Measurements from ENCODE around the gene OR4D11. TPM values are rescaled to one million over a fixed set of nuclear protein-coding genes. Genes with fewer than 3 reads are reported as not detected.

OR4D11 gene
- total and polyA plus RNA-seq, 2 of the 13 experiments (the other 11 are each of a cell fraction or from before 2014, with no cell fraction given) = not detected

DNA sequence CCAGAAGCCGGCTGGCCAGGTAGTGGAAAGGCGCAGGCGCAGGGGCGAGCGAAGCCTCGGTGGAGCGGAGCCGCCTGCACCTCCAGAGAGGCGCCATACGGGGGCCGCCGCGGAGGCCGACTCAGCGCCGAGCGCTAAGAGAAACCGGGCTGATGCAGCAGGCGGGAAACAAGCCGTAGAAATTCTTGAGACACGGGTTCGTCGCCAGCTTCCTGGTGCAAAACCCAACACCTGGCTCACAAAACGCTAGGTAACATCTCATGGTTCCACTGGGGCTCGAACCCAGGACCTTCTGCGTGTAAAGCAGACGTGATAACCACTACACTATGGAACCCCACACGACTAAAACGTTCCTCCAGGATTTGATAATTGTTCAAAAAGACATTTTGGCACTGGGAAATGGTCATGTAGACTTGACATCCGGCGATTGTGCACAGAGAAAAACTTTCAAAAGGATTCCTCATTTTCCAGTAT is 47.0 kb downstream of the OR4D11 start (continued):
- TF ChIP-seq, protein P1, sequence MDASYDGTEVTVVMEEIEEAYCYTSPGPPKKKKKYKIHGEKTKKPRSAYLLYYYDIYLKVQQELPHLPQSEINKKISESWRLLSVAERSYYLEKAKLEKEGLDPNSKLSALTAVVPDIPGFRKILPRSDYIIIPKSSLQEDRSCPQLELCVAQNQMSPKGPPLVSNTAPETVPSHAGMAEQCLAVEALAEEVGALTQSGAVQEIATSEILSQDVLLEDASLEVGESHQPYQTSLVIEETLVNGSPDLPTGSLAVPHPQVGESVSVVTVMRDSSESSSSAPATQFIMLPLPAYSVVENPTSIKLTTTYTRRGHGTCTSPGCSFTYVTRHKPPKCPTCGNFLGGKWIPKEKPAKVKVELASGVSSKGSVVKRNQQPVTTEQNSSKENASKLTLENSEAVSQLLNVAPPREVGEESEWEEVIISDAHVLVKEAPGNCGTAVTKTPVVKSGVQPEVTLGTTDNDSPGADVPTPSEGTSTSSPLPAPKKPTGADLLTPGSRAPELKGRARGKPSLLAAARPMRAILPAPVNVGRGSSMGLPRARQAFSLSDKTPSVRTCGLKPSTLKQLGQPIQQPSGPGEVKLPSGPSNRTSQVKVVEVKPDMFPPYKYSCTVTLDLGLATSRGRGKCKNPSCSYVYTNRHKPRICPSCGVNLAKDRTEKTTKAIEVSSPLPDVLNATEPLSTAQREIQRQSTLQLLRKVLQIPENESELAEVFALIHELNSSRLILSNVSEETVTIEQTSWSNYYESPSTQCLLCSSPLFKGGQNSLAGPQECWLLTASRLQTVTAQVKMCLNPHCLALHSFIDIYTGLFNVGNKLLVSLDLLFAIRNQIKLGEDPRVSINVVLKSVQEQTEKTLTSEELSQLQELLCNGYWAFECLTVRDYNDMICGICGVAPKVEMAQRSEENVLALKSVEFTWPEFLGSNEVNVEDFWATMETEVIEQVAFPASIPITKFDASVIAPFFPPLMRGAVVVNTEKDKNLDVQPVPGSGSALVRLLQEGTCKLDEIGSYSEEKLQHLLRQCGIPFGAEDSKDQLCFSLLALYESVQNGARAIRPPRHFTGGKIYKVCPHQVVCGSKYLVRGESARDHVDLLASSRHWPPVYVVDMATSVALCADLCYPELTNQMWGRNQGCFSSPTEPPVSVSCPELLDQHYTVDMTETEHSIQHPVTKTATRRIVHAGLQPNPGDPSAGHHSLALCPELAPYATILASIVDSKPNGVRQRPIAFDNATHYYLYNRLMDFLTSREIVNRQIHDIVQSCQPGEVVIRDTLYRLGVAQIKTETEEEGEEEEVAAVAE (CRISPR knock-in tag; IDR thresholded peaks at IDR 0.05; ENCODE audit: borderline replicate concordance) = peak; percentile 50; the same call in 1 of the 2 replicates
- TF ChIP-seq, protein P2, sequence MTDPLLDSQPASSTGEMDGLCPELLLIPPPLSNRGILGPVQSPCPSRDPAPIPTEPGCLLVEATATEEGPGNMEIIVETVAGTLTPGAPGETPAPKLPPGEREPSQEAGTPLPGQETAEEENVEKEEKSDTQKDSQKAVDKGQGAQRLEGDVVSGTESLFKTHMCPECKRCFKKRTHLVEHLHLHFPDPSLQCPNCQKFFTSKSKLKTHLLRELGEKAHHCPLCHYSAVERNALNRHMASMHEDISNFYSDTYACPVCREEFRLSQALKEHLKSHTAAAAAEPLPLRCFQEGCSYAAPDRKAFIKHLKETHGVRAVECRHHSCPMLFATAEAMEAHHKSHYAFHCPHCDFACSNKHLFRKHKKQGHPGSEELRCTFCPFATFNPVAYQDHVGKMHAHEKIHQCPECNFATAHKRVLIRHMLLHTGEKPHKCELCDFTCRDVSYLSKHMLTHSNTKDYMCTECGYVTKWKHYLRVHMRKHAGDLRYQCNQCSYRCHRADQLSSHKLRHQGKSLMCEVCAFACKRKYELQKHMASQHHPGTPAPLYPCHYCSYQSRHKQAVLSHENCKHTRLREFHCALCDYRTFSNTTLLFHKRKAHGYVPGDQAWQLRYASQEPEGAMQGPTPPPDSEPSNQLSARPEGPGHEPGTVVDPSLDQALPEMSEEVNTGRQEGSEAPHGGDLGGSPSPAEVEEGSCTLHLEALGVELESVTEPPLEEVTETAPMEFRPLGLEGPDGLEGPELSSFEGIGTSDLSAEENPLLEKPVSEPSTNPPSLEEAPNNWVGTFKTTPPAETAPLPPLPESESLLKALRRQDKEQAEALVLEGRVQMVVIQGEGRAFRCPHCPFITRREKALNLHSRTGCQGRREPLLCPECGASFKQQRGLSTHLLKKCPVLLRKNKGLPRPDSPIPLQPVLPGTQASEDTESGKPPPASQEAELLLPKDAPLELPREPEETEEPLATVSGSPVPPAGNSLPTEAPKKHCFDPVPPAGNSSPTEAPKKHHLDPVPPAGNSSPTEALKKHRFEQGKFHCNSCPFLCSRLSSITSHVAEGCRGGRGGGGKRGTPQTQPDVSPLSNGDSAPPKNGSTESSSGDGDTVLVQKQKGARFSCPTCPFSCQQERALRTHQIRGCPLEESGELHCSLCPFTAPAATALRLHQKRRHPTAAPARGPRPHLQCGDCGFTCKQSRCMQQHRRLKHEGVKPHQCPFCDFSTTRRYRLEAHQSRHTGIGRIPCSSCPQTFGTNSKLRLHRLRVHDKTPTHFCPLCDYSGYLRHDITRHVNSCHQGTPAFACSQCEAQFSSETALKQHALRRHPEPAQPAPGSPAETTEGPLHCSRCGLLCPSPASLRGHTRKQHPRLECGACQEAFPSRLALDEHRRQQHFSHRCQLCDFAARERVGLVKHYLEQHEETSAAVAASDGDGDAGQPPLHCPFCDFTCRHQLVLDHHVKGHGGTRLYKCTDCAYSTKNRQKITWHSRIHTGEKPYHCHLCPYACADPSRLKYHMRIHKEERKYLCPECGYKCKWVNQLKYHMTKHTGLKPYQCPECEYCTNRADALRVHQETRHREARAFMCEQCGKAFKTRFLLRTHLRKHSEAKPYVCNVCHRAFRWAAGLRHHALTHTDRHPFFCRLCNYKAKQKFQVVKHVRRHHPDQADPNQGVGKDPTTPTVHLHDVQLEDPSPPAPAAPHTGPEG (CRISPR knock-in tag; IDR thresholded peaks at IDR 0.05) = no peak; the same call in 1 of the 2 replicates
- TF ChIP-seq GMEB1 (CRISPR knock-in tag; IDR thresholded peaks at IDR 0.05; ENCODE audit: borderline replicate concordance) (no peak; the same call in 1 of the 2 replicates), NFRKB (IDR thresholded peaks at IDR 0.05) (no peak), POGZ (CRISPR knock-in tag; IDR thresholded peaks at IDR 0.05) (peak; percentile 60; the same call in 1 of the 2 replicates), ZNF468 (CRISPR knock-in tag; IDR thresholded peaks at IDR 0.05) (no peak), ZSCAN31 (CRISPR knock-in tag; IDR thresholded peaks at IDR 0.05; ENCODE audit: low read depth) (peak; percentile 92; the same call in 1 of the 2 replicates), AKAP8 (CRISPR knock-in tag; IDR thresholded peaks at IDR 0.05) (0 out of 2 replicates have a peak, but pooled peaks have one; percentile 36), EP300 (IDR thresholded peaks at IDR 0.05; ENCODE audit: low read depth in 2 of 2, low read length in 2 of 2) (0 out of 4 replicates have a peak, but pooled peaks of 1 of the 2 experiments have one; percentile 10), EP300 (CRISPR knock-in tag; IDR thresholded peaks at IDR 0.05; ENCODE audit: borderline replicate concordance) (no peak), ZZZ3 (CRISPR knock-in tag; IDR thresholded peaks at IDR 0.05; ENCODE audit: borderline replicate concordance) (no peak), ZNF576 (CRISPR knock-in tag; IDR thresholded peaks at IDR 0.05) (no peak), EED (CRISPR knock-in tag; IDR thresholded peaks at IDR 0.05) (peak; percentile 86), ZNF253 (CRISPR knock-in tag; IDR thresholded peaks at IDR 0.05; ENCODE audit: borderline replicate concordance) (no peak; the same call in 1 of the 2 replicates)
- TF ChIP-seq, protein P3, sequence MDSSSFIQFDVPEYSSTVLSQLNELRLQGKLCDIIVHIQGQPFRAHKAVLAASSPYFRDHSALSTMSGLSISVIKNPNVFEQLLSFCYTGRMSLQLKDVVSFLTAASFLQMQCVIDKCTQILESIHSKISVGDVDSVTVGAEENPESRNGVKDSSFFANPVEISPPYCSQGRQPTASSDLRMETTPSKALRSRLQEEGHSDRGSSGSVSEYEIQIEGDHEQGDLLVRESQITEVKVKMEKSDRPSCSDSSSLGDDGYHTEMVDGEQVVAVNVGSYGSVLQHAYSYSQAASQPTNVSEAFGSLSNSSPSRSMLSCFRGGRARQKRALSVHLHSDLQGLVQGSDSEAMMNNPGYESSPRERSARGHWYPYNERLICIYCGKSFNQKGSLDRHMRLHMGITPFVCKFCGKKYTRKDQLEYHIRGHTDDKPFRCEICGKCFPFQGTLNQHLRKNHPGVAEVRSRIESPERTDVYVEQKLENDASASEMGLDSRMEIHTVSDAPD (CRISPR knock-in tag; IDR thresholded peaks at IDR 0.05) = no peak; the same call in 1 of the 2 replicates
